GM12872 (cell line): ENCODE results near the gene NDUFC1.

ENCODE experiments used
- CTCF ChIP-seq: IDR thresholded peaks from 3 replicates; pipeline ENCODE4 v1.5.1; 2011; ENCODE audit warnings: low read depth, mild to moderate bottlenecking, low read length, moderate library complexity; ENCODE audit not compliant: insufficient read depth

The NDUFC1 gene

GRCh38 chr4:139301821-139302611 is at the start of gene NDUFC1:
NDUFC1 (minus strand) TSS chr4:139302477; CDS start chr4:139295798, 6,679 bp downstream.
- peak; percentile 51 for TF ChIP-seq CTCF

- no peak for TF ChIP-seq CTCF
Observed at GRCh38 chr4:139337612-139338011, 35.3 kb upstream of the NDUFC1 start.

- no peak for TF ChIP-seq CTCF
Observed at GRCh38 chr4:139333046-139333445, 30.8 kb upstream of the NDUFC1 start.

- no peak for TF ChIP-seq CTCF
Observed at GRCh38 chr4:139331185-139331584, 28.9 kb upstream of the NDUFC1 start.

DNA sequence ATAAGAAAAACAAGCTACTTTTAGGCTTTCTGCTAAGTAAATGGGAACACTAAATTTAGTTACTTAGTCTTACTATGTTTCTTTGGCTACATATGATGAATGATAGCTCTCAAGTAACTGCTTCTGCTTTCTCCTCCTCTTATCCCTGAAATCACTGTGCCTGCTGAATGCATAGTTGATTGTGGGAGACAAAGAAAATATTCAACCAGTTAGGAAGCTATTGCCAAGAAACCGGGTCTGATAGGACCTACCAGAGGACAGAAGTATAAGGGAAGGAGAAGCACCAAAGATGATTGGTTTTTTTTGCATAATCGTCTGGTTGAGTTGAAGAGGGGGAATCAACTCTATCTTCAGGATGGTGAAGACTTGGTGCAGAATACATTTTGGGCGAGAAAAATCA is 28.0 kb upstream of the NDUFC1 start:
- TF ChIP-seq CTCF, result no peak

GRCh38 chr4:139329665-139330200 is 27.5 kb upstream of the NDUFC1 start:
- no peak for TF ChIP-seq CTCF

DNA sequence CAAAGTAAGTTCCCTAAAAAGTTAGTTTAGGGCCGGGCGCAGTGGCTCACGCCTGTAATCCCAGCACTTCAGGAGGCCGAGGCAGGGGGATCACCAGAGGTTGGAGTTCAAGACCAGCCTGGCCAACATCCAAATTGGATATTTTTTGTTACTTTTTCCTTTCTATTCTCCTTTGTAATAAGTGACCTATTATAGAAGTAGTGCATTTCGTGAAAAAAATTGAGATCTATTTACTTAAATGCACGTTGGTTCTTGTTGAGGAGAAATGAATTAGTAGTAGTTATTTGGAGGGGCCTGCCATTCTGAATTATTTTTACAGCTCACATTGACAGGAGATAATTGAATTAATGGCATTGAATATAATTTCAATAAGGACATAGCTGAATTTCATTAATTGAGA is 22.3 kb upstream of the NDUFC1 start:
- no peak for TF ChIP-seq CTCF
